GM18909 (cell line): Measurements from ENCODE around the gene KIRREL1.

ENCODE experiments used
- ATAC-seq: cut with Tn5 transposase; IDR thresholded peaks from one replicate; pipeline ENCODE4 v1.9.1; 2021; ENCODE audit warnings: mild to moderate bottlenecking; ENCODE audit not compliant: unreplicated experiment, poor library complexity

KIRREL1 gene

GRCh38 chr1:157969697-157970485, 23.6 kb upstream of the KIRREL1 start:
- no peak for ATAC-seq

GRCh38 chr1:157971769-157972168, 21.7 kb upstream of the KIRREL1 start:
- ATAC-seq = no peak

GRCh38 chr1:157975228-157975950, 18.1 kb upstream of the KIRREL1 start:
- no peak for ATAC-seq

GRCh38 chr1:157976888-157977287, 16.6 kb upstream of the KIRREL1 start:
- no peak for ATAC-seq

GRCh38 chr1:157978586-157979403, 14.7 kb upstream of the KIRREL1 start:
- ATAC-seq = no peak

GRCh38 chr1:157982136-157982535, 11.3 kb upstream of the KIRREL1 start:
- ATAC-seq = no peak

GRCh38 chr1:157983787-157984186, 9.7 kb upstream of the KIRREL1 start:
- ATAC-seq = no peak

- no peak for ATAC-seq
Observed at GRCh38 chr1:157984469-157984868, 9.0 kb upstream of the KIRREL1 start.

GRCh38 chr1:157985473-157985872, 8.0 kb upstream of the KIRREL1 start:
- ATAC-seq = no peak

GRCh38 chr1:157988002-157988401, 5.4 kb upstream of the KIRREL1 start:
- no peak for ATAC-seq

GRCh38 chr1:157992031-157992832, 1.2 kb upstream of the KIRREL1 start:
- ATAC-seq = no peak

GRCh38 chr1:157992833-157993146, 655 bp upstream of the KIRREL1 start:
- ATAC-seq = no peak

GRCh38 chr1:157993918-157994605, 617 bp downstream of the KIRREL1 start:
- ATAC-seq = no peak

GRCh38 chr1:157994704-157995582, 1.5 kb downstream of the KIRREL1 start:
- ATAC-seq = no peak

GRCh38 chr1:157995583-157996169, 2.2 kb downstream of the KIRREL1 start:
- no peak for ATAC-seq

GRCh38 chr1:157996433-157996832, 3.0 kb downstream of the KIRREL1 start:
- no peak for ATAC-seq

- ATAC-seq = no peak
Observed at GRCh38 chr1:158000507-158000906, 7.1 kb downstream of the KIRREL1 start.

- ATAC-seq = no peak
Observed at GRCh38 chr1:158002022-158002630, 8.7 kb downstream of the KIRREL1 start.
